Activated gamma-delta T cell (primary cell): ENCODE measurements around the gene NXPH4.

Experiments
- DNase-seq: peaks from one replicate; lab custom pipeline; 2025; lab: John Stamatoyannopoulos, UW

Gene NXPH4

GRCh38 chr12:57219205-57219992 is 2.8 kb downstream of the NXPH4 start:
- no peak for DNase-seq

GRCh38 chr12:57219993-57220754 is 3.6 kb downstream of the NXPH4 start:
- DNase-seq = no peak

GRCh38 chr12:57220770-57221168 is 4.2 kb downstream of the NXPH4 start:
- DNase-seq = no peak

GRCh38 chr12:57221169-57221917 is 4.7 kb downstream of the NXPH4 start:
- no peak for DNase-seq

- no peak for DNase-seq
Measured at GRCh38 chr12:57222286-57223190, 5.9 kb downstream of the NXPH4 start.

- DNase-seq = peak; percentile 43
Measured at GRCh38 chr12:57223191-57224165, 6.9 kb downstream of the NXPH4 start.

- DNase-seq = no peak
Measured at GRCh38 chr12:57224278-57224972, 7.8 kb downstream of the NXPH4 start.

- DNase-seq = no peak
Measured at GRCh38 chr12:57224973-57225679, 8.5 kb downstream of the NXPH4 start.

GRCh38 chr12:57225680-57226210 is 9.2 kb downstream of the NXPH4 start:
- no peak for DNase-seq

- no peak for DNase-seq
Measured at GRCh38 chr12:57226588-57227314, 10.2 kb downstream of the NXPH4 start.

- DNase-seq = no peak
Measured at GRCh38 chr12:57227315-57228115, 10.9 kb downstream of the NXPH4 start.

GRCh38 chr12:57229046-57229633 is 12.5 kb downstream of the NXPH4 start:
- no peak for DNase-seq

GRCh38 chr12:57229634-57230380 is 13.2 kb downstream of the NXPH4 start, which contains the start of gene SHMT2:
TSS of gene SHMT2 (plus strand) at chr12:57229711. CDS start at chr12:57229779, 68 bp downstream.
- DNase-seq = no peak

- DNase-seq = no peak
Measured at GRCh38 chr12:57230381-57231155, 14.0 kb downstream of the NXPH4 start.
